Measurements from ENCODE around the gene OR5B2.
"Not testable (repeated sequence)": the region's sequence is repeated elsewhere in the genome, so short reads cannot be mapped to it uniquely, and the experiment has no call there.

OR5B2 gene

DNA sequence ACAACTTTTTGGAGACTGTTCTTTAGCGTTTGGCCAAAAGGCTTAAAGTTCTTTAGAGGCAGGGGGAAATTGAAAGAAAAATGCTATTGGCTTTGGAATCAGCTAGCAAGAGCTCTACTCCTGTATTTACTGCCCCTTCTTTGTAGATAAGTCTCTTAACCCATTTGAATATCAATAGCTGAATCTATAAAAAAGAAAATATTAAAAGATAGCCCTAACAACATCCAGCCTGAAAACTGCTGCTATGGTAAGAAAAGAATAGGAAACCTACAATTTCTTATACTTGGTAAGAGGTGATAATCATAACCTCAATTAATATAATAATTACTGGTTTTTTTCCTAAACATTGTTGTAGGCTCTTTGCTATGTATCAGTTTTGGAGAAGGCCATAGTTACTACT is 14.2 kb upstream of the OR5B2 start, which contains the start of gene OR5B12:
Gene OR5B12, minus strand, starts transcription at position 101 of the 400 bp plus-strand sequence. CDS start 2,085 bp downstream, outside the sequence.
- DNase-seq (ENCODE audit: low spot score), result no peak
- in situ Hi-C loops (cut with MboI; ENCODE audit: low pct_unique_long_range_greater_than_20kb, low sequenced_read_pairs, unreplicated experiment), result loop anchor here (25.0 kb wide), 1 partner anchor 105 kb away; no protein-coding TSS in a partner anchor
- TF ChIP-seq, protein P1, sequence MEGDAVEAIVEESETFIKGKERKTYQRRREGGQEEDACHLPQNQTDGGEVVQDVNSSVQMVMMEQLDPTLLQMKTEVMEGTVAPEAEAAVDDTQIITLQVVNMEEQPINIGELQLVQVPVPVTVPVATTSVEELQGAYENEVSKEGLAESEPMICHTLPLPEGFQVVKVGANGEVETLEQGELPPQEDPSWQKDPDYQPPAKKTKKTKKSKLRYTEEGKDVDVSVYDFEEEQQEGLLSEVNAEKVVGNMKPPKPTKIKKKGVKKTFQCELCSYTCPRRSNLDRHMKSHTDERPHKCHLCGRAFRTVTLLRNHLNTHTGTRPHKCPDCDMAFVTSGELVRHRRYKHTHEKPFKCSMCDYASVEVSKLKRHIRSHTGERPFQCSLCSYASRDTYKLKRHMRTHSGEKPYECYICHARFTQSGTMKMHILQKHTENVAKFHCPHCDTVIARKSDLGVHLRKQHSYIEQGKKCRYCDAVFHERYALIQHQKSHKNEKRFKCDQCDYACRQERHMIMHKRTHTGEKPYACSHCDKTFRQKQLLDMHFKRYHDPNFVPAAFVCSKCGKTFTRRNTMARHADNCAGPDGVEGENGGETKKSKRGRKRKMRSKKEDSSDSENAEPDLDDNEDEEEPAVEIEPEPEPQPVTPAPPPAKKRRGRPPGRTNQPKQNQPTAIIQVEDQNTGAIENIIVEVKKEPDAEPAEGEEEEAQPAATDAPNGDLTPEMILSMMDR (IDR thresholded peaks at IDR 0.05; ENCODE audit: extremely low read depth, insufficient read depth, missing control alignments), result no peak

GRCh38 chr11:58438486-58438885 is 10.6 kb upstream of the OR5B2 start:
- TF ChIP-seq, protein P1 (IDR thresholded peaks at IDR 0.05; ENCODE audit: extremely low read depth, insufficient read depth, missing control alignments), result no peak
- in situ Hi-C loops (cut with MboI; ENCODE audit: low pct_unique_long_range_greater_than_20kb, low sequenced_read_pairs, unreplicated experiment), result loop anchor here (25.0 kb wide), 1 partner anchor 101 kb away; no protein-coding TSS in a partner anchor
- DNase-seq (ENCODE audit: low spot score), result no peak

DNA sequence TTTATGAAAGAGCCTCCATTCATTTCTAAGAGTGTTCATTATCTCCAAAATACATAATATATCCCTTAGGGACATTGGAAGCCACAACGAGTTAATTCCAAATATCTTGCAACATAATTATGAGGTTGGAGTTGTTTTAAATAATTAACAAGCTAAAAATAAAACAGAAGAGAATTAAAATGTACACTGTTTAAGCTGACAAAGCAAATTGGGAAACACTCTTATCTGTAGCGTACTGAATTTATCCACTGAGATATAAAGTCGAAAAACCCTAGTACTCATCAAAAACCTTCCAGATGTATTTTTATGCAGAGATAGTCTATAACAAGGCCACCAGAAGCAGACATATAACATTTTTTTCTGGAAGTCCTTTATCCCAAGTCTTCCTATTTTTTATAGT is 6.3 kb upstream of the OR5B2 start:
- TF ChIP-seq, protein P1 (IDR thresholded peaks at IDR 0.05; ENCODE audit: extremely low read depth, insufficient read depth, missing control alignments), result no peak
- in situ Hi-C loops (cut with MboI; ENCODE audit: low pct_unique_long_range_greater_than_20kb, low sequenced_read_pairs, unreplicated experiment), result loop anchor here (25.0 kb wide), 1 partner anchor 97 kb away; no protein-coding TSS in a partner anchor
- DNase-seq (ENCODE audit: low spot score), result no peak

GRCh38 chr11:58433638-58434203 is 5.8 kb upstream of the OR5B2 start:
- no peak for DNase-seq (ENCODE audit: low spot score)
- in situ Hi-C loops (cut with MboI; ENCODE audit: low pct_unique_long_range_greater_than_20kb, low sequenced_read_pairs, unreplicated experiment), result loop anchor here (25.0 kb wide), 1 partner anchor 96 kb away; no protein-coding TSS in a partner anchor
- TF ChIP-seq, protein P1 (IDR thresholded peaks at IDR 0.05; ENCODE audit: extremely low read depth, insufficient read depth, missing control alignments), result no peak

DNA sequence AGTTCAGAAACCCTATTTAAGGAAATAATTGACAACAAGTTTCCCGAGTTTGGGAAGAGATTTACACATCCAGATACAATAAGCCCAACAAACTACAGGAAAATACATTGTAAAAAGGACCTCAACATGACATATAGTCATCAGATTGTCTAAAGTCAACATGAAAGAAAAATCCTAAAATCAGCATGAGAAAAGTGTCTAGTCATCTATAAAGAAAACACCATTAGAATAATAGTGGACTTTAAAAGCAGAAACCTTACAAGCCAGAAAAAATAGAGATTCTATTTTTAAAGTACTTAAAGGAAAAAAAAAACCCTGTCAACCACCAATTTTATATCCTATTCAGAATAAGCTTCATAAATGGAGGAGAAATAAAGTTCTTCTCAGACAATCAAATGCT is 1.4 kb upstream of the OR5B2 start:
- DNase-seq (ENCODE audit: low spot score), result no peak
- TF ChIP-seq, protein P1 (IDR thresholded peaks at IDR 0.05; ENCODE audit: extremely low read depth, insufficient read depth, missing control alignments), result no peak
- in situ Hi-C loops (cut with MboI; ENCODE audit: low pct_unique_long_range_greater_than_20kb, low sequenced_read_pairs, unreplicated experiment), result loop anchor here (25.0 kb wide), 1 partner anchor 92 kb away; no protein-coding TSS in a partner anchor

GRCh38 chr11:58406774-58407173 is 21.1 kb downstream of the OR5B2 start, which contains the start of gene OR5B3:
TSS of gene OR5B3 (minus strand) at chr11:58406874. CDS start at chr11:58403409, 3,465 bp downstream.
- in situ Hi-C loops (cut with MboI; ENCODE audit: low pct_unique_long_range_greater_than_20kb, low sequenced_read_pairs, unreplicated experiment), result no loop called here
- TF ChIP-seq, protein P1 (IDR thresholded peaks at IDR 0.05; ENCODE audit: extremely low read depth, insufficient read depth, missing control alignments), result no peak
- DNase-seq (ENCODE audit: low spot score), result no peak

- in situ Hi-C loops (cut with MboI; ENCODE audit: low pct_unique_long_range_greater_than_20kb, low sequenced_read_pairs, unreplicated experiment); DNase-seq (ENCODE audit: low spot score): not testable (repeated sequence)
These were observed 28.3 kb downstream of the OR5B2 start for GRCh38 chr11:58399622-58400021.

All from GM13977 (cell line).